Measurements from ENCODE around the gene POLDIP3. TPM values are rescaled to one million over a fixed set of nuclear protein-coding genes. Genes with fewer than 3 reads are reported as not detected.

POLDIP3 gene
- total and polyA plus RNA-seq, 2 of the 4 experiments (the other 2 are of a cell fraction), result 33.9 to 43.6 TPM

DNA sequence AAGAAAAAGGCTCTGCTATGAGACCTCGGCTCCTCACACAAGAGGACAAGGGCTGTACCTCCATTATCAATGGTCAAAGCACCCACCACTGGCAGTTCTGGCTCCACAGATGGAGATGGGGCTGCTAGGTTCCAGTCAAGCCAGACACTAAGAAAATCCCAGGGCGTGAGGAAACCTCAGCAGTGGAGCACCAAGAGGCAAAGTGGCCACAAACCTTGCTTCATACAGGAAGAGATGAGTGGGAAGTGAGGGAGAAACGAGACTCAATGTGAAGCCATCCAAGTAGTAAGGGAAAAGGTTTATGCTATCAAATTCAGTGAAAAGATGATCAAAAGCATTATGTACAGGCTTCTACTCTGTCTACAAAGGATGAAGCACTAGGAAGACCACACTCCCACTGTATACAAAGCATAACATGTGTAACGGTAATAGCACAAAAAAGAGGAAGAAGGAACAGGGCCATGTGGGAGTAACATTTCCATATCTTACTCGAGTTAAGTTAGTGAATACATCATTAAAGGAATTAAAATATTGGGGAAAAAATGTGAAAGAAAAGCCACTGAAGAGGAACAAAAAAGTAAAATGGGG is 27.0 kb downstream of the POLDIP3 start:
- no peak overlapping the region for H2BK120ac ChIP-seq (ENCODE audit: low read depth, low read length)
- BruUV-seq (replicated peaks), result no TSS peak
- H4K91ac ChIP-seq (ENCODE audit: insufficient read depth, low read depth, low read length), result no peak overlapping the region
- DNase-seq (no peak), ATAC-seq (ENCODE audit: low read depth) (no peak)
- no peak overlapping the region for H3K4me3 ChIP-seq (ENCODE audit: insufficient read depth, low read depth, low read length)
- intact Hi-C loops (cut with micrococcal nuclease) (no loop called here), in situ Hi-C loops (cut with MboI; ENCODE audit: low sequenced_read_pairs) (no loop called here), dilution Hi-C loops (cut with HindIII; ENCODE audit: low sequenced_read_pairs, unreplicated experiment) (no loop called here)
- ChIA-PET POLR2A (ENCODE audit: unreplicated experiment) (no interaction called here), CTCF (no interaction called here)
- no peak overlapping the region for H3K9ac ChIP-seq (ENCODE audit: low read depth, low read length)
- H3K23ac ChIP-seq (ENCODE audit: low read depth, low read length), result no peak overlapping the region
- no peak overlapping the region for H2AK9ac ChIP-seq (replicated peaks; ENCODE audit: low read depth, low read length, poor library complexity)
- no peak overlapping the region for H3K14ac ChIP-seq (replicated peaks; ENCODE audit: low read depth, low read length)
- H3K9me3 ChIP-seq (ENCODE audit: control insufficient read depth, insufficient read depth, low read length), result no peaks in the 10 kb centered on the region
- no CpG with 5 or more reads among the region's 5 CpGs for WGBS, 2 experiments (ENCODE audit: extremely low coverage in 2 of 2, insufficient read length in 1 of 2)
- H3K4me2 ChIP-seq (ENCODE audit: low read depth, low read length), result no peak overlapping the region
- H2AK5ac ChIP-seq (ENCODE audit: low read depth, low read length), result no peak overlapping the region
- no peak overlapping the region for H4K5ac ChIP-seq (ENCODE audit: low read depth, low read length)
- no peak overlapping the region for H3K56ac ChIP-seq (ENCODE audit: extremely low read depth, insufficient read depth, low read length)
- H2BK15ac ChIP-seq (ENCODE audit: low read depth, low read length), result no peak overlapping the region
- no peak overlapping the region for H3K4ac ChIP-seq (ENCODE audit: low read depth, low read length)
- H4K20me1 ChIP-seq (ENCODE audit: insufficient read depth, low read length), result no peaks in the 10 kb centered on the region
- no peak for TF ChIP-seq CHD1 (IDR thresholded peaks at IDR 0.05; ENCODE audit: low read depth, low read length)
- TF ChIP-seq, protein P1, sequence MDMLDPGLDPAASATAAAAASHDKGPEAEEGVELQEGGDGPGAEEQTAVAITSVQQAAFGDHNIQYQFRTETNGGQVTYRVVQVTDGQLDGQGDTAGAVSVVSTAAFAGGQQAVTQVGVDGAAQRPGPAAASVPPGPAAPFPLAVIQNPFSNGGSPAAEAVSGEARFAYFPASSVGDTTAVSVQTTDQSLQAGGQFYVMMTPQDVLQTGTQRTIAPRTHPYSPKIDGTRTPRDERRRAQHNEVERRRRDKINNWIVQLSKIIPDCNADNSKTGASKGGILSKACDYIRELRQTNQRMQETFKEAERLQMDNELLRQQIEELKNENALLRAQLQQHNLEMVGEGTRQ (IDR thresholded peaks at IDR 0.05; ENCODE audit: low read depth, low read length), result no peak
- no peak for TF ChIP-seq POLR2A (IDR thresholded peaks at IDR 0.05; ENCODE audit: low read depth, low read length)
- no peak for TF ChIP-seq NFE2L2 (IDR thresholded peaks at IDR 0.05; ENCODE audit: low read depth, low read length)
- no peak for TF ChIP-seq MAZ (IDR thresholded peaks at IDR 0.05; ENCODE audit: borderline replicate concordance, low read depth, low read length)
- TF ChIP-seq RCOR1 (IDR thresholded peaks at IDR 0.05; ENCODE audit: insufficient replicate concordance, low read length), result no peak
- no peak overlapping the region for H4K8ac ChIP-seq (ENCODE audit: low read depth in 2 of 2, low read length in 2 of 2)
- no peak overlapping the region for H2BK5ac ChIP-seq (ENCODE audit: low read depth, low read length, poor library complexity, severe bottlenecking)
- no peaks in the 10 kb centered on the region for H3K27me3 ChIP-seq (ENCODE audit: control insufficient read depth, insufficient read depth, low read length)
- H3K9me1 ChIP-seq (ENCODE audit: insufficient read depth, low read length), result no peaks in the 10 kb centered on the region
- no peak overlapping the region for H2AFZ ChIP-seq (replicated peaks; ENCODE audit: low read length, poor library complexity)
- no peak overlapping the region for H3K18ac ChIP-seq (ENCODE audit: low read depth, low read length)
- H3K4me1 ChIP-seq (ENCODE audit: control insufficient read depth, insufficient read depth, low read length), result no peaks in the 10 kb centered on the region
- H3K27ac ChIP-seq (ENCODE audit: insufficient read depth, low read length), result no peak overlapping the region
- H3K36me3 ChIP-seq (ENCODE audit: control insufficient read depth, insufficient read depth, low read length), result peaks cover 64% of the 10 kb centered on the region
- H3K79me1 ChIP-seq (ENCODE audit: low read depth in 1 of 2, low read length in 2 of 2), result peaks cover 0 to 14% of the 10 kb centered on the region in 2 experiments; a peak in 3 of 4 replicates
- no peak overlapping the region for H2BK20ac ChIP-seq (ENCODE audit: low read depth, low read length)
